ENCODE data around the gene MMP7.

MMP7 gene

GRCh38 chr11:102495161-102496042 is 35.1 kb downstream of the MMP7 start:
- peak; percentile 36 for DNase-seq (ENCODE audit: low spot score)

GRCh38 chr11:102494216-102494615 is 36.3 kb downstream of the MMP7 start:
- no peak for DNase-seq (ENCODE audit: low spot score)

- no peak for DNase-seq (ENCODE audit: low spot score)
These were observed 37.0 kb downstream of the MMP7 start for GRCh38 chr11:102493524-102493923.

GRCh38 chr11:102491969-102492368 is 38.6 kb downstream of the MMP7 start:
- no peak for DNase-seq (ENCODE audit: low spot score)

GRCh38 chr11:102489186-102490145 is 41.1 kb downstream of the MMP7 start:
- no peak for DNase-seq (ENCODE audit: low spot score)

GRCh38 chr11:102488208-102488607 is 42.3 kb downstream of the MMP7 start:
- no peak for DNase-seq (ENCODE audit: low spot score)

- no peak for DNase-seq (ENCODE audit: low spot score)
These were observed 43.3 kb downstream of the MMP7 start for GRCh38 chr11:102487214-102487613.

GRCh38 chr11:102486584-102486983 is 44.0 kb downstream of the MMP7 start:
- no peak for DNase-seq (ENCODE audit: low spot score)

- DNase-seq (ENCODE audit: low spot score) = no peak
These were observed 45.3 kb downstream of the MMP7 start for GRCh38 chr11:102485095-102485722.

GRCh38 chr11:102482433-102482832 is 48.1 kb downstream of the MMP7 start:
- no peak for DNase-seq (ENCODE audit: low spot score)

GRCh38 chr11:102479733-102480132 is 50.8 kb downstream of the MMP7 start:
- DNase-seq (ENCODE audit: low spot score) = no peak

- DNase-seq (ENCODE audit: low spot score) = no peak
These were observed 51.8 kb downstream of the MMP7 start for GRCh38 chr11:102478673-102479299.

- DNase-seq (ENCODE audit: low spot score) = no peak
These were observed 53.7 kb downstream of the MMP7 start for GRCh38 chr11:102476812-102477211.

GRCh38 chr11:102476069-102476468 is 54.5 kb downstream of the MMP7 start:
- no peak for DNase-seq (ENCODE audit: low spot score)

- DNase-seq (ENCODE audit: low spot score) = no peak
These were observed 57.0 kb downstream of the MMP7 start for GRCh38 chr11:102473543-102473942.

GRCh38 chr11:102472127-102472526 is 58.4 kb downstream of the MMP7 start:
- no peak for DNase-seq (ENCODE audit: low spot score)

GRCh38 chr11:102471474-102471873 is 59.1 kb downstream of the MMP7 start:
- no peak for DNase-seq (ENCODE audit: low spot score)

All from HuH-7 (cell line).